Islet of Langerhans (tissue), 1 donor: ENCODE measurements around the gene ZBTB37.
"Not testable (repeated sequence)": the region's sequence is repeated elsewhere in the genome, so short reads cannot be mapped to it uniquely, and the experiment has no call there.

Experiments used
- FAIRE-seq: peaks from one replicate; lab custom pipeline; 2011; peaks lifted over from hg19 to GRCh38; lab: Jason Lieb, UNC

The ZBTB37 gene

DNA sequence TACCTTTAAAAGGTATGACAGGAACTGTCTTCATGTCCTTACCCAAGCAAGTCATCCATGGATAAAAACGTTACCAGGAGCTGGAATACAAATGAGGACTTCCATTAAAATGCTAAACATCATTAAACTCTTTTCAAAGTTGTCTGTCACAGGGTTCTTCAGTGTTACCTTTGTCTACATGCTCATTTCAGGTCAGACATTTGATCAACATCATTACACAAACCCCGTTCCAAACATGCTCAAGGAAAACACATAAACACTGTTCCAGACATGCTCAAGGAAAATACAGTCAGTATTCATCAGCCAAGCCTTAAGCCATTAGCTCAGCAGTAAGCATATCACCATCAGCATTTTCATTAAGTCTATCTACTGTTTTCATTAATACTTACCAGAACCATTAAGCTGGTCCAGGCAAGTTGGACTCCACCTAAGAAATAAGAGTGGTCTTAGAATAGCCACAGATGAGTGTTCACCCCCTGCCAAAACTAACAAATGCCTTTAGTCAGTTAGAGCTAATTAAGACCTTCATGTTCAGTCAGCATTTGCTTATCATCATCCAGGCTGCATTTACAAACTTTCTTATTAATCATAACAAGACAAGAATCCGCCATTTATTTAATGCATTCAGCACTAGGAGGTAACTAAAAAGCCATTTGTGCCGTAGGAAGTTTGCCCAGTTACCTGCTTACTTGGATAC, 2.6 kb upstream of the ZBTB37 start:
- no peak for FAIRE-seq

DNA sequence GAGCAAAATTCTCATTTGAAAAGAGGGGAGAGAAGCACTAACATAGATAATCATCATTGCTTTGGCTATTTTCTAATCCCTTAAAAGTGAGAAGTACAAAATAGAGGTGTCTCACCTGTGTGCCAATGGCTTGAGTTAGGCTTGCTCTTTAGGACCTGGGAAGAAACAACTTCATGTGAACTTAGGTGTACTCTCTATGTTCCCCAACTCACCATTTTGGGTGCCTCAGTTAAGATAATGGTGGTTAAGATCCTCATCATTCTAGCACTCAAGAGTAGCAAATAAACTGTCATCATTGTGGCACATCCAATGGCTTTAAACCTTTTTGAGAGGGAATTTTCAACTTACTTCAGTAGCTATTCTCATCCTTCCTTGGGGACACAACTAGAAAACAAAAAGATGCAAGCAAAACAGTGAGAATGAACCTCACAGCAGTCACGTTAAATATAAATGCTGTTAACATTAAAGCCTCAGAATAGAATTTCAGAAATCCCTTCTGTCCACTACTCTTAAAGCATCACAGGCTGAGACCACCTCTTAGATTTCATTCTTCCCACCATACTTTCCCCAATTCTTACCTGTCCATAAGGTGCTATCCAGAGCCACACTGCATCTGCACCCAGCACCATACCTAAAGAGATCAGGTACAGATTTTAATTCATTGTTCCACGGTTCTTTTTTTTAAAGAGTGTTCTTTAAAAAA, 1.6 kb upstream of the ZBTB37 start:
- no peak for FAIRE-seq

DNA sequence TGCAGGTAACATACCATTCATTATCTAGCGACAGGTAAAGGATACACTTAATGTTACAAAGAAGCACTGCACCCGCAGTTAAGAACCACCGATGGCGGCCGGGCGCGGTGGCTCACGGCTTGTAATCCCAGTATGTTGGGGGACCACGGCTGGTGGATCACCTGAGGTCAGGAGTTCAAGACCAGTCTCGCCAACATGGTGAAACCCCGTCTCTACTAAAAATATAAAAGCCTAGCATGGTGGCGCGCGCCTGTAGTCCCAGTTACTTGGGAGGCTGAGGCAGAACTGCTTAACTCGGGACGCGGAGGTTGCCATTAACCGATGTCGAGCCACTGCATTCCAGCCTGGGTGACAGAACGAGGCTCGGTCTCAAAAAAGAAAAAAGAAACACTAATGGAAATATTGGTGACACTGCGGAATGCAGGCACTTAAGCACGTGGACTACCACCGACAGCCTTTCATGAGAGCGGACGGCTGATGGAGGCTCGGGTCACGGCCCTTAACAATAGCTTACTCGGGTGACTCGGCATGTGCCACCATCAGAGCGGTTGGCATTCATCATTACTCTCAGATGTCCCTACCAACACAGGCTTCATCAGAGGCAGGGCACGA, 933 bp upstream of the ZBTB37 start:
- no peak for FAIRE-seq

DNA sequence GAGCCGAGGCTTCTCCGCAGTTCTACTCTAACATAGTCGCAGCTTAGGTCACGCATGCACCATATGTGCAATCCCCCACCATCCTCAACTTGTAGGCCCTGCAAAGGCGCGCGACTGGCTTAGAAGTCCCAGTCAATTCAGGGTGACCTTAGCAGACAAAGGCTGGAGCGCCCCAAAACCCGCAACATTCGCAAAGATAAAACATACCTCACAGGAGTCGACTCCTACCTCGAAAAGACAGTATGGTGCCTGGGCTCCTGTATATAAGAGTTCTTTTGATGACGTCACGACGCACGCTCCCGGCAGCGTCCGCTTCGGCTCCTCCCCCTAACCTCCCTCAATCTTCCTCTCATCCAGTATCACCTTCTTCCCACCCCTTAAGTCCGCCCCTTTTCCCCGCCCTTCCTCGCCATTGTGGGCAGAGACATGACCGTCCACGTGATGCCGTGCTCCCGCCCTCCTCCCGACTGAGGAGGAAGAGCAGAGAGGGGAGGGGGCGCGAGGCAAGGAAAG, 371 bp upstream of the ZBTB37 start, which contains the start of gene GAS5:
GAS5 (minus strand) TSS at position 237 of the 513 bp plus-strand sequence.
- FAIRE-seq, result peak; percentile 84

DNA sequence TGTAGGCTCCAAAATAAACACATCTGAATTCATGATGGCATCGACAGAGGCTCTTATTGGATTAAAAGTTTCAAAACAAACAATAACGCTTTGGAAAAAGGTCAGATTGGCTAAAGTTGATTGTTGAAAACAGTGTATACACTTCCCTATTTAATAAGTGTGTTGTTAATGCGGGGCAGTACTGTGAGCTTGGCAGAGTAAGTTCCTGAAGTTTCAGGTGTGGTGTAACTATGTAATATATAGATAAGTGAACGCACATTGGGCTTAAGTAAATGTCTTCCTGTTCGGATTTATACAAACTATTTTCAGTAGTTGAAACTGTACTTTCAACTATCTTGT, 810 bp downstream of the ZBTB37 start:
- FAIRE-seq, result no peak

DNA sequence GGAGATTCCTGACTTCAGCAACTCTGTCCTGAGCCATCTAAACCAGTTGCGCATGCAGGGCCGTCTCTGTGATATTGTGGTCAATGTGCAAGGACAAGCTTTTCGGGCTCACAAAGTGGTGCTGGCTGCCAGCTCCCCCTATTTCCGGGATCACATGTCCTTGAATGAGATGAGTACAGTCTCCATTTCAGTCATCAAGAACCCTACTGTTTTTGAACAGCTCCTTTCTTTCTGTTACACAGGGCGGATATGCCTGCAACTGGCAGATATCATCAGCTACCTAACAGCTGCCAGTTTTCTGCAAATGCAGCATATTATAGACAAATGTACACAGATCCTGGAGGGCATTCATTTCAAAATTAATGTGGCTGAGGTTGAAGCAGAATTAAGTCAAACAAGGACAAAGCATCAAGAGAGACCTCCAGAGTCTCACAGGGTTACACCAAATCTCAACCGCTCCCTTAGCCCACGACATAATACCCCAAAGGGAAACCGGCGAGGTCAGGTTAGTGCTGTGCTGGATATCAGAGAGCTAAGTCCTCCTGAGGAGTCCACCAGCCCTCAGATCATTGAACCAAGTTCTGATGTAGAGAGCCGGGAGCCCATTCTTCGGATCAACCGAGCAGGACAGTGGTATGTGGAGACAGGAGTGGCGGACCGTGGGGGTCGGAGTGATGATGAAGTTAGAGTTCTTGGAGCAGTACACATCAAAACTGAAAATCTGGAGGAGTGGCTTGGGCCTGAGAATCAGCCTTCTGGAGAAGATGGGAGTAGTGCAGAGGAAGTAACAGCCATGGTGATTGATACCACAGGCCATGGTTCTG, 2.3 kb downstream of the ZBTB37 start:
- FAIRE-seq, result no peak

DNA sequence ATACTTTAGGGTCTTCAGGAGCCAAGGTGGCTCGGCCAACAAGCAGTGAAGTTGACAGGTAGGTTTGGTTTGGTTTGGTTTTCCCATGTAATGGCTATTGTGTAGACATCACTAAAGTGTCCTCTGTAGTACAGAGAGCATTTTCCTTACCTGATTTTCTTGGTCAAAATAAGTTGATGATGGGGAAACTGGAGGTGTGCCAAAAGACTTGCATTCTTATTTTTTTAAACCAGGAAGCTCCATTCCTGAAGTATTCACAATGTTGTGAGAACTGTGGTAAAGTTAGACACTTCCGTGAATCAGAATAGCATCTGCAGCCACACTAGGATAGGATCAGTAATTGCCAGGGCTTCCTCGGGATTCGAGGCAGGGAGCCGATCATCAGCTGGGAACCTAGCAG, 2.9 kb downstream of the ZBTB37 start:
- FAIRE-seq, result no peak

DNA sequence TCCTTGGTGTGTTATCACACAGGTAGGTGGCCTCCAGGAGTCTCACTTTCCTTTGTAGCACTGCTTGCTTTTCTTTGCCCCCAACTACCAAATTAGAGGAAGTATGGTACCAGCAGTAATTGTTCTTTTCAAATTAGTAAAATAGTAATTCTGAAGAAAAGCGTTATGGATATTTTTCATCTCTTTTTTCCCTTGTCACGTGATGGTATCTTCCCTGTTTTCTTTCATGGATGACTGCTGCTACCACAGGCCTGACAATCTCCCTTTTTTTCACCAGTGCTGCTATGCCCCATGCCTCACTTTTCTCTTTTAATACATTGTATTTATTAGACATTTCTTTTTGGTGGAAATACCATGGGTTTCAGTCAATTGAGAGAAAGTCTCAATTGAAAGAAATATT, 3.3 kb downstream of the ZBTB37 start:
- no peak for FAIRE-seq

DNA sequence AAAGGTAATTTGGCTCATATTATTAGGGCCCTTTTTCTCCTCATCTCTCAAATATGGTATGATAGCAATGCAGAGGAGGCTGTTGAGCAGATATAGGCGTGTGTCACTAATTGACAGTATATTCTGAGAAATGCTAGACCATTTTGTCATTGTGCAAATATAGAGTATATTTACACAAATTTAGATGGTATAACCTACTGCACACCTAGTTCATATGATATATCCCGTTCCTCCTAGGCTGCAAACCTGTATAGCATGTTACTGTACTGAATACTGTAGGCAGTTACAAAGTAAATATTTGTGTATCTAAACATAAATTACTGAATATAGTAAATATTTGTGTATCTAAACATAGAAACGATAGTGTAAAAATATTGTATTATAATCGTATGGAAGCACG, 8.6 kb downstream of the ZBTB37 start:
- no peak for FAIRE-seq

DNA sequence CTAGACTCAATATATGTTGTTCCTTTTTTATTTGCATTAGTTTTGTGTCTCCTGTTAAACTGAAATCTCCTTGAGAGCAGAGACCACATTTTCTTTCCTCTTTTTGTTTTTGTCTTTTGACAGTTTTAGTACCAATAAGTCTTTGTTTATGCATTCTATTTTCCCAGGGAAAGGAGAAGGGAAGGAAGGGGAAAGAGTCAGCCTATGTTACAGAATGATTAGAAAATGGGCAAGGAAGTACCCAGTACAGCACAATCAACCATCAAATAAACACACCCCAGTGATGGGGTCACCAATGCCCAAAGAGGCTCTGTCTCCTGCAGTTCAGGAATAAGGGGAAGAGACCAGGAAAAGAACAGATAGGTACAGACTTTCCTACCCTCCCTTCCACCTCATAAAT, 10.1 kb downstream of the ZBTB37 start:
- no peak for FAIRE-seq

DNA sequence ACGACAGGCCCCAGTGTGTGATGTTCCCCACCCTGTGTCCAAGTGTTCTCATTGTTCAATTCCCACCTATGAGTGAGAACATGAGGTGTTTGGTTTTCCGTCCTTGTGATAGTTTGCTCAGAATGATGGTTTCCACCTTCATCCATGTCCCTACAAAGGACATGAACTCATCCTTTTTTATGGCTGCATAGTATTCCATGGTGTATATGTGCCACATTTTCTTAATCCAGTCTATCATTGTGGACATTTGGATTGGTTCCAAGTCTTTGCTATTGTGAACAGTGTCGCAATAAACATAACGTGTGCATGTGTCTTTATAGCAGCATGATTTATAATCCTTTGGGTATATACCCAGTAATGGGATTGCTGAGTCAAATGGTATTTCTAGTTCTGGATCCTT, 12.9 kb downstream of the ZBTB37 start:
- FAIRE-seq, result not testable (repeated sequence)

DNA sequence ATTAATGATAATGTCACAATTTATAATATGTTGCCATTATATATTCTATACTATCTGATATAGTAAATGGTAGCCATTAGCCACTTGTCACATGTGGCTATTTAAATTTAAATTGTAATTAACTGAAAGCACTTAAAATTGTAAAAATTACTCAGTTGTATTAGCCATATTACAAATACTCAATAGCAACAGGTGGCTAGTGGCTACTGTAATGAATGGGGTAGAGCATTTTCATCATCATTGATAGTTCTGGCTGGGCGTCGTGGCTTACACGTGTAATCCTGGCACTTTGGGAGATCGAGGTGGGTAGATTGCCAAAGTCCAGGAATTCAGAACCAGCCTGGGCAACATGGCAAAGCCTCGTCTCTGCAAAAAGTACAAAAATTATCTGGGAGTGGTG, 16.5 kb downstream of the ZBTB37 start:
- no peak for FAIRE-seq

DNA sequence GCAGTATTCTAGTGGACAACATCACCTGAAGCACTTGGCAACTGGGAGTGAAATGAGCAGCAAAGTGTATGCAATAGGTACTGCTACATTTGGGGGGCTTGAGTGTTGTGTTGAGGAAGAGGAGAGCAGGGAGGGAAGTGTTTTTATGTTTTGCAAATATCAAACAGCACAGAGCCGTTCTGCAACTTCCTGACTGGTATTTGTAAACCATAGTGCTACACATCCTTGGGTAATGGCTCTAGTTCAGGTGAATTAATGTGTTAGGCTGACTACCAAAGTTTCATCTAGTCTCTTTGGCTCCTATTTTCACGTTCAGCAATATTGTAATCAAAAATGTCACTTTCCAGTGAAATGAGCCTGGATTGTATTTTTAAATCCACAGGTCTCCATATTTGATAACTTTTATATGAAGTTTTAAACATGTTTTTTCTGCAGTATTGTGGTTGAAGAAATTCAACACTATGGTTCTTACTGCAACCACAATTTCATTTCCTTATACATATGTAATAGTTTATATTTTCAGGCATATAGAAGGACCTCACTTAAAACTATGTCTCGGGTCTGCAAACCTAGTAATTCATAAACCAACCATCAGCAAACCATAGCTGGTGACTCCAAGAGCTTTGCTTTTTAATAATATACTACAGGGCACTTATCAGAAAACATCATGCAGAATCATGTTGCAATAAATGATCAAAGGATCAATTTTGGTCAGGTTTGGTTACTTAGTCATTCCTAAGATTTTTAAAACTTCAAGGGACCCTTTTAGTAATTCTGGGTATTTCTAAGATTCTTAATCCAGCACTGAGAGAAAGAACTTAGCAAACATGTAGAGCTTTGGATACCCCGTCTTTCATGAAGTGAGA, 18.8 kb downstream of the ZBTB37 start:
- no peak for FAIRE-seq

DNA sequence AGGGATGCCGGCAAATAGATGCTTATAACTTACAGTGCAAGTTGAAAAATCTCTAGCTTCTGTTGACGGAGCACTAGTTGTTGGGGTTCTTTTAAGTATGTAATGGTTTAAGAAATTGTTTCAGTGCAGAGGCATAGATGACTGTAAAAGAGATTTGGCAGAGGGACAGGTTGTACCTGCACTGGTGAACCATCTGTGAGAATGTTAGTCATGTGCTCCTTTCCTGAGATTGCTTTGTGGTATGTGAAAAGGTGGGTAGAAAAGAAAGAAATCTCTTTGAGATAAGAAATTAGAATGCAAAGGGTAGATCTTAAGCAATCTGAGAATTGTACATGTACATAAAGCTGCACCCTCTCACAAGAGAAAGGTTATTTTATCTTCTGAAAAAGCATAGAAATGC, 19.4 kb downstream of the ZBTB37 start:
- FAIRE-seq, result no peak

DNA sequence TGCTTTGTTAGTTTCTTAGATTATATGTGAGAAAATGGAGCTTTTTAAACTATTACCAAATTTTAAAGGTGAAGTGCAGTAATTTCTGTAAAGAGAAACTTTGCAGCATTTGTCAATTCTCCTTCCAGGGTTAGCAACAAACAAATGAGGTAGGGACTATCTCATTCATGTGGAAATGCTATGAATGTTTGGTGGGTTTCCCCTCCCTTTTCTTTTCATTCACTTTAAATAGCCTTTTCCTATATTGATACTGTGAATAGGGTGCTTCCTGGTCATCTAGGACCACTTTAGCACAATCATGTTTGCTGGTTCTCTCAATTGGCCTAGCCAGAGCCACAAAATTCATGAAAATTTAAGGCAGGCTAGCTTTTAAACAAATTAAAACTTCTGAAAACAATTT, 20.6 kb downstream of the ZBTB37 start:
- no peak for FAIRE-seq

DNA sequence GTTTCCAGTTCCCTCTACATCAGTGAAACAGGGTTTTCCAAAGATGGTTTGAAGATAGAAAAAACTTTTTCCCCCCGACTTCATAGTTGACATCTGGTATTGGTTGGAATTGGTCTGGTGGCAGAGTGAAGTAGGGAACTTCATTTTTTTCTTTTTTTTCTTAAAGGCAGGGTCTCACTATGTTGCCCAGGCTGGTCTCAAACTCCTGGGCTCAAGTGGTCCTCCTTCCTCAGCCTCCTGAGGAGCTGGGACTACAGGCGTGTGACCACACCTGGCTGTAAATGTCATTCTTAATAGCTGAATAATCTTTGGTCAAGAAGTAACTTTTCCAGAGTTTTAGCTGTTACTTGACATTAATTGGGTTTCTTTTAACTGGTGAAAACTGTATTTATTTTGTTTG, 21.7 kb downstream of the ZBTB37 start:
- FAIRE-seq, result no peak

DNA sequence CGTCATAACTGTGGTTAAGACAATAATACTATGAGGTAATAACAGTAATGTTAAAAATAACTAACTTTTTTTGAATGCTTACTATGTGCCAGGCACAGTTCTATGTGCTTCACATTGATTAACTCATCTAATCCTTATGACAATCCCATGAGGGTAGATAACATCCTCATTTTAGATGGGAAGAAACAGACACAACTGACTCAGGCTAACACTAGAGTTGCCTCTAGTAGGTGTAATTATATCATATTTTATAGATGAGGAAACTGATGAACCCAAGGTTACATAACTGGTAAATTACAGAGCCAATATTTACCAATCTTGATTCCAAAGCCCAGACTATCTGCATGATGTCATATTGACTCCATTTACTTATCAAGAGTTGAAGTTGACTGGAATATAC, 25.4 kb downstream of the ZBTB37 start:
- no peak for FAIRE-seq

DNA sequence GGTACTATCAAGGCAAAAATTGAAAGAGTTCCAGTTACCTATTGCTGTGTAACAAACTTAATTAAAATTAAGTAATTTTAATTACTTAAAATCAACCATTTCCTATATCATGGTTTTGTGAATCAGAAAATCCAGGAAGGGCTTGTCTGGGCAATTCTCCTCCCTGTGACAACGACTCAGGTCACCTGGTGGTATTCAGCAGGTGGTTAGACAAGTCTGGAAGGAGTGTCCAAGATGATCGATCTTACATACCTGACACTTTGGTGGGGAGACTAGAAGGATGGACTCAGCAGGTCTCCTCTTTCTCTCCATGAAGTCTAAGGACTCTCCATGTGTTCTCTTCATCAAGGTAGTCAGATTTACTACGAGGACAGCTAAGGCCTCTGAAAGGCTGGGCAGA, 26.0 kb downstream of the ZBTB37 start:
- FAIRE-seq, result no peak

DNA sequence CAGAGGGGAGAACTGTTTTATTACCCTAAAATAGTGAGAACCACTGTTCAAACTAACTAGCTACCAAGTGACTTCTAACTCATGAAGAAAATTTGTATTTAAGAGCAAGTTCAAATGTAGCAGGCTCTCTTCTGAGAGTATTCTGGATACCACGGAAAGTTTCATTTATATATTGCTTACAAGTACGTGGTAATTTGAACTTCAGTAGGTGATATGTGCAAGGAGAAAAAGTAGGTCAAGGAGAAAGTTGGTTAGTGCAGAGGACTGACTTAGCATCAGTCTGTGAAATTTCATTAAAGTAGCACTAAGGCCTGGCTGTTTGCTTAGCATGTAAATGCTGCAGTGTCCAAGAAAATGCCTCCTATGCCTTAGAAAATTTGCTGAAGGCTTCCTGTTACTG, 32.2 kb downstream of the ZBTB37 start:
- no peak for FAIRE-seq

DNA sequence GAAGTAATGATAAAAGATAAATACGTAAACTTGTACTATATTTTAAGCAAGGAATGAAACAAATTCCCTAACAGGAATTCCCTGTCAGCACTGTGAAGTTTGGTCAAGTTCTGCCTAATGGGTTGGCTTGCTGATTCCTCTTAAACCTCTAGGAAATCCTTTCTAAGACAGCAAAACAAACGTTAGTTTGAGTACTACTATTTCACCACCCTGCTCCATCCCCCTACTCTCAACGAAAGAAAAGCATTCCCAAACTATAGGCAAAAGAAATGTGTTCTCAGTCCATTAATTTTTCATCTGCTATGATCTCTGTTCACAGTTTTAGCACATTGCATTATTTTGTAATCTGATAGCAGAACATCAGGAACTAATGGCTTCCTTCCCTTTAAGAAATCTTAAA, 32.8 kb downstream of the ZBTB37 start:
- no peak for FAIRE-seq

DNA sequence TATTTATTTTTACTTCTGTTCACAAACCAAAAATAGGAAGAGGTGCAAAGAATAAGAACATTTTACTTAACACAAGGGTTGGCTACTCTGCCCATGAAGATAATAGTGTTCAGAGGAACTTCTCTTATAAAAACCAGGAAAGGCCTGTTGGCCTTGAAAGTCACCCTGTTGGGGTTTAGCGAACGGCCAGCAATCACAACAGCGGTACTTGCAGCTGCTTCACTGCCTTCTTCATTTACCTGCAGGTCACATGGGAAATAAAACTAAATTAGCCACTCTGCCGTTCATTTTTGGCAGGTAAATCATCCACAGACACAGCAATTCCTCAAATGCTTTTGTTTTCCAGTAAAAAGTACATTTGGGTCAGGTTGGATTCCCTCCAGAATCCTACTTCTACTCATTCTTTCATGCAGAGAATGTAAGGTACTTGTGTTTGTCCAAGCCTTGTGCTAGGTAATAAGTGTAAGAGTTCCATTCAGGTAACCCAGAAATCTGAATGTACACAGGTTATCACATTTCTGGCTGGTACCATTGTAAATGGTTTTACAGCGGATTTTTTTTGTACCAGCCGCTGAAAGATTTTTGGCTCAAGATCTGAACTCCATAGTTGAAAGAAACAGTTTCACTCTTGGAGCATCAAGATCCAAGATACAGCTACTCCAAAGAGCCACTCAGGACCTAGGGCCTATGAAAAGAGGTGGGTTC, 35.8 kb downstream of the ZBTB37 start:
- FAIRE-seq, result no peak
